DMS114 treated with DMSO at 0.1 percent for 48 hours (cell line): Measurements from ENCODE around the gene SRI.
A peak's percentile ranks its signal among the peaks of the same experiment; 100 is the strongest.
"Not testable (repeated sequence)": the region's sequence is repeated elsewhere in the genome, so short reads cannot be mapped to it uniquely, and the experiment has no call there.

Experiments used
- DNase-seq: peaks from one replicate; lab custom pipeline; 2025; ENCODE audit not compliant: unreplicated experiment; lab: John Stamatoyannopoulos, UW

Gene SRI, protein sequence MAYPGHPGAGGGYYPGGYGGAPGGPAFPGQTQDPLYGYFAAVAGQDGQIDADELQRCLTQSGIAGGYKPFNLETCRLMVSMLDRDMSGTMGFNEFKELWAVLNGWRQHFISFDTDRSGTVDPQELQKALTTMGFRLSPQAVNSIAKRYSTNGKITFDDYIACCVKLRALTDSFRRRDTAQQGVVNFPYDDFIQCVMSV

DNA sequence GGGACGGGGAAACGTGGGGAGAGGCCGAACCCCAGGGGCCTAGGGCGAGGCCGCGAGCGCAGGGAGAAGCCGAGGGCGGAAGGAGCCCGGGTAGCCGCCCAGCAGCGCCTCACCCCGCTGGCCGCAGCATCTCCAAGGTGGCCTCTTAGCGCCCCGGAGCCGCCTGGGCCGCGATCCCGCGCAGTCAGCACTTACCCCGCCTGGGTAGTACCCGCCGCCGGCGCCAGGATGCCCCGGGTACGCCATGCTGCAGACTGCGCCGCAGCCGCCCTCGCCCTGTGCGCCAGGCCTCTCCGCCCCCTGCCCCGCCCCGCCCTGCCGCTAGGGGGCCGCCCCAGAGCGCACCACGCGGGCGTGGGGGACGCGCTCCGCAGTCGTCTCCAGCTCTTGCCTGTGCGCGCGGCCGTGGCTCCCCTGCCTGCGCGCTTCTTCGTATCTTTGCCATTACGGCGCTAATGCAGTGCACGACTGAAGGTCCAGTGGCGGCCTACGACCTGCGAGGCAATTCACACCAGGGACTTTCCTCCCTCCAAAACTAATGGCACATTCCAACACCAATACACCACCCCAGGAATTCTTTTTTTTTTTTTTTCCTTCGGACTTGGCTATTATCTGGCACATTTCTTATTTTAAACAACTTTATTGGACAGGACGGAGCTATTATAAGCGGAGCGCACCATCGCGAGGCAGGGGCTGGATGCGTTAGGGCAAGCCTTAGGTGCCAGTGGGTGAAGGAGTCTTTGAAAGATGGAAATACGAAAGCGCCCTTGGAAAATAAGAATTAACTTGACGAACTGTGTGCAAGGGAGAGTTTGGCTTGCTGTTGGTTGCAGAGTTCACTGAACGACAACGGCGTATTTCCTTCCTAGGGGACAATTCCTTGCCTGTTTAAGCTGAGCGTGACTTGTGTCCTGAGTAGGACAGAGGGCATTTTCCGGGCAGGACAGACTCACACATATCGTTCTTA is at the start of gene SRI:
SRI (minus strand) TSS at position 258 of the 967 bp plus-strand sequence; CDS start at position 246, 12 bp downstream.
- DNase-seq, result peak; percentile 59

DNA sequence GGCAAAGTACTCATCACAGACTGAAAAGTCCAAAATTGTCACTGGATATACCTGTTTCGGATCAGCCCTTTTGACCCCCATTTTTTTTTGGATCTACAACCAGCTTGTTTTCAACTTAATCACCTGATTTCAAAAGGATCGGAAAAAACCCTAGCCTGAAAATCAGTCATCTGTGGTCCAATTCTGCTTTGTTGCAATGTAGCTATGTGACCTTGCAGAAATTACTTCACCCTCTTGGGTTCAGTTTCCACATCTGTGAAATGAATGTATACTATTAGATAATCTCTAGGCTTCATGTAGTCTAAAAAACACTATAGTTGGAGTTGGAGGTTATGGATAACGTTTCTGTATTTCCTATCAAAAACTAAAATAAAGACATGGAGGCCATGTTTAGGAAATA is 49.7 kb upstream of the SRI start:
- no peak for DNase-seq

DNA sequence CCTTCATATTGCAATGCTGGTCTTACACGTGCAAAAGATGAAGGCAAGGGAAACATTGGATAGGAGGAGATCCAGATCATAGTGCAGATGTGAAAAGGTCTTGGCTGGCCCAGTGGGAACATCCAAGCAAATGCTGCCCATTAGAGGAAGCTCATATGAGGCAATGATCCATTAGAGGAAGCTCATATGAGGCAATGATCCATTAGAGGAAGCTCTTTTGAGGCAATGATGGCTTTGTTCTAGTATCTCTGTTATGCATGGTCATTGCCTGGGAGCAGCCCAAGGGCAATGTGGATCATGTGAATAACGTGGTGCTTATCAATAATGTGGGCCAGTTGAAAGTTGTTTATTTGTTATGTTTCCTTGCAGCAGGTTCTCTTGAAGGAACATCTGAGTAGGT is 49.0 kb upstream of the SRI start:
- no peak for DNase-seq

DNA sequence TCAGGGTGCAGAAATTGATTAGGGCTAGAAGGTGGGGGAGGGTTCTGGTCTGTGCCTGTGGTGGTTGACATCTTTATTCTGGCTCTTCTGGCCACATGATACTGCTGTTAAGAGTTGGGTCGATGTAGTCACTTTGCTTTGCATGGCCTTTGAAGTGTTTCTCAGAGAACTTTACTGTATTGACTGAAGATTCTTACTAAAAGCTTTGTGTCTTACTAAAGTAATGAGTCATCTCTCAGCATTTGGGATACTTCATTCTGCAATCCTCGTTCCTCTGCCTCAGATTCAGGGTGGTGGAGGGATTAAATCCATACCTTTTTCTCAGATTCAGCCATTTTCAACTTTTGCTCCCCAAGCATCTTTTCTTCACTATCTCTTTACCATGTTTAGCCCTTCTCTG is 48.2 kb upstream of the SRI start:
- DNase-seq, result no peak

DNA sequence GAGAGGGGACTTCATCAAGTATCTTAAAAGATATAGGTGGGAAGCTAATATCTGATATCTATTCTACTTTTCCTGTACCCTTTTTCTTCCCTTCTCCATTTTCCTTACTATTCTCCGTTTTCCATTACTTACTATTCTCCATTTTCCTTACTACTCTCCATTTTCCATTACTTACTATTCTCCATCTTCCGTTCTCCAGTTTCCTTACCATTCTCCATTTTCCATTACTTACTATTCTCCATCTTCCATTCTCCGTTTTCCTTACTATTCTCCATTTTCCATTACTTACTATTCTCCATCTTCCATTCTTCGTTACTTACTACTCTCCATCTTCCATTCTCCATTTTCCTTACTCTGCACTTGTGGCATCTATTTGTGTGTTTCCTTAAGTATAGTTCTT is 47.6 kb upstream of the SRI start:
- DNase-seq, result no peak

DNA sequence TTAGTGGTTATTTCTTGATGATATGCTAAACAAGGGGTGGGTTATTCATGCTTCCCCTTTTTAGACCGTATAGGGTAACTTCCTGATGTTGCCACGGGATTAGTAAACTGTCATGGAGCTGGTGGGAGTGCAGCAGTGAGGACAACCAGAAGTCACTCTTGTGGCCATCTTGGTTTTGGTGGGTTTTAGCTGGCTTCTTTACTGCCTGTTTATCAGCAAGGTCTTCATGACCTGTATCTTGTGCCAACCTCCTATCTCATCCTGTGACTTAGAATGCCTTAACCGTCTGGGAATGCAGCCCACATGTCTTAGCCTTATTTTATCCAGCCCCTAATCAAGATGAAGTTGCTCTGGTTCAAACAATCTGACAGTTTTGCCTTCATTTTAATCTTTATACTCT is 45.1 kb upstream of the SRI start:
- not testable (repeated sequence) for DNase-seq

DNA sequence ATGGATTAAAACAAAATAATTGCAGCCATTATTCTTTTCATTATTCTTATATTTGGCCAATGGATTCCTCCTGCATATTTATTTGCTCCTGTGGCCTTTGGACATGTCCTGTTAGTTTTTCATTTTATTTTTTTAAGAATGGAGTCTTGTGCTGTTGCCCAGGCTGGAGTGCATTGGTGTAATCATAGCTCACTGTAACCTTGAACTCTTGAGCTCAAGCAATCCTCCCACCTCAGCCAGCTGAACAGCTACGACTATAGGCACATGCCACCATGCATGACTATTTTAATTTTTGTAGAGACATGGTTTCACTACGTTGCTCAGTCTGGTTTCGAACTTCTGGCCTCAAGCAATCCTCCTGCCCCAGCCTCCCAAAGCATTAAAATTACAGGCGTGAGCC is 42.7 kb upstream of the SRI start:
- no peak for DNase-seq

DNA sequence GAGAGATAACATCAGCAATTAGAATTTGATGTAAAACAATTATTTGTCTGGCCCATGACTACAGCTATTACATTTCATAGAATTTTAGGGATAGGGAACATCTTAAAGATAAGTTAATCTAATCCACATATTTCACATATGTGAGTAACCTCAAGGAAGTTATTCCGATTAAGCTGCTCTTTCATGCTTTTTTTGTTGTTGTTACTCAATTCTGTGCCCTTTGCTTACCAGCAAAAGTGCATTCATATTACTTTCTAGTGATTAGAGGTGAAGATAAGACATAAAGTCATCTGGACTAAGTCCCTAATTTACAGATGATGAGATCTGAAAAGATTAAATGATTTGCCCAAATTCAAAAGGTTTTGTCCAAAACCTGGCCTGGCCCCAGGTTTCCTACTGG is 40.9 kb upstream of the SRI start:
- no peak for DNase-seq

DNA sequence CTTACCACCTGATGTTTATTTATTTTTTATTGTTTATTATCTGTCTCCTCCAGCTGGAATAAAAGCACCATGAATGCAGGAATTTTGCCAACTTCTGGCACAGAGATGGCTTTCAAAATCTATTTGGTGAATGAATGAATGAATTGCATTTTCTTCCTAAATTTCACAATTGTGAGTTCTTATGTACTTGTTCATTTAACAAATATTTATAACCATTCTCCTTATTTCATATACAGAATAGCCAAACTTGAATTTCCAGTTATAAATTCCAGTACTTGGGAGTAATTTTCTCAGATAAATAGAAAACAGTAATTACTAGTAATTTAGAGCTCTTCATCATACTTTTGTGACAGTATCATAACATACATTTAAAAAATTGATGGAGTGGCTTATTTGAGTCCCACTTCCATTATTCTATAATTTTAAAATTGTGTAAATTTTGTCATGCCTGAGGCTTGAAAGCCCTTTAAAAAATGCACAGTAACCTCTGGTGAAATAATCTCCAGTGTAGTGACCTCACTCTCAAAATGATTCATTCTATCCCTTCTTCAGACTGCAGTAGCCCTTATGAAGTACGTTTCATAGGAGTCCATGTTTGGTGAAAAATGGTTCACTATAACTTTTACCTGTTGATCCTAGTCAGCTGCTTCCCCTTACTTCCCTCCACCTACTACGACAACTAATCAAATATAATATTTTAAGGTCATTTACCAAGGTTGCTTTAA is 40.0 kb upstream of the SRI start:
- DNase-seq, result no peak

DNA sequence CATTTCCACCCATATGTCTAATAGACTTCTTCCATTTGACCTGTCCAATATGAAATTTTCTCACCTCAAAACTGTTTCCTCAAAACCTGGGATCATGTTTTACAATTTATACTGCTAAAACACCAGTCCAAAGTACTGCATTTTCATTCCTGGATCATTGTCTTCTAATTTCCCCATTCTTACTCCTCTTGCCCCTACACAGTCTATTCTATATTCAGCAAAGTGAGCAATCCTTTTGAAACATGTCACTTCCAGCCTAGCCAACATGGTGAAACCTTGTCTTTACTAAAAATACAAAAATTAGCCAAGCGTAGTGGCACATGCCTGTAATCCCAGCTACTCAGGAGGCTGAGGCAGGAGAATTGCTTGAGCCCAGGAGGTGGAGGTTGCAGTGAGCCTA is 38.5 kb upstream of the SRI start:
- not testable (repeated sequence) for DNase-seq

DNA sequence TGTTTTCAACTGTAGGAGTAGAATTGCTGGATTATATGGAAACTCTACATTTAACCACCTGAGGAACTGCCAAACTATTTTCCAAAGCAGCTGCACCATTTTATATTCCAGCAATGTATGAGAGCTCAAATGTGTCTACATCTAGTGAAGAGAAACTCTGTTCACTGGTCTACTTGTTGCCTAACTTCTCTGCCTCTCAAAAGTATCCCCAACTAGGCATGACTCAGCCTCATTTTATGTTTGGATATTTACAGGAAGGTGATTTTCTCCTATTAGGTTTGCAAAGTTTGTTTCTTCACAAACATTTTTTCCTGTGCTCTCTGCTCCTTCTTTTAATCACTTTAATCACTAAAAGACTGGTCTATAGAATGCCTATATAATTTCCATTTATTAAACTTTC is 37.1 kb upstream of the SRI start:
- no peak for DNase-seq

DNA sequence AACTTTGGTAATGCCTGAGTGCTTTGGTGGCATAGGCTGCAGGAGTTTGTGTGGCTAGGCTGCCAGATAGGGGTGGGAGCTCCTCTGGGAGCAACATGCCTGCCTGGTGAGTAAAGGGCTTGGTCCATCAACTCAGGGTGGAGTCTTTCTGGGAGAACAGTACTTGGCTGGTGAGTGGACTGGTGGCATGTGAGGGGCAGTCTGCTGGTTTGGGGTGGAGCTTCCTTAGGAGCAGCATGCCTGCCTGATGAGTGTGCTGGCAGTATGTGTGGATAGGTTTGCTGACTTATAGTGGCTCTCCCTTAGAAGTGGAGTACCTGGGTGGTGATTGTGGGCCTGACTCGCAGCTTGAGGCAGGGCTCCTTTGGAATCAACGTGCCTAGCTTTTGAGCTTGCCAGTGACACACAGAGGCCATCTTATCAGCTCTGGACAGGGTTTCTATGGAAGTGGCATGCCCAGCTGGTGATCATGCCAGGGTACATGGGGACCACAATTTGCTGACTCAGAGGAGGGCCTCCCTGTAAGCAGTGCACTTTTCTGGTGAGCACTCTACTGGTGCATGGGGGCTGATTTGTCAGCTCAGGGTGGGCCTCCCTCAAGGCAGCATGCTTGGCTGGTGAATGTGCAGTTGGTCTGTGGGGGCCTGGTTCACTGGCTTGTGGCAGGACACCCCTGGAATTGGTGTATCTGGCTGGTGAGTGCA is 35.0 kb upstream of the SRI start:
- no peak for DNase-seq

DNA sequence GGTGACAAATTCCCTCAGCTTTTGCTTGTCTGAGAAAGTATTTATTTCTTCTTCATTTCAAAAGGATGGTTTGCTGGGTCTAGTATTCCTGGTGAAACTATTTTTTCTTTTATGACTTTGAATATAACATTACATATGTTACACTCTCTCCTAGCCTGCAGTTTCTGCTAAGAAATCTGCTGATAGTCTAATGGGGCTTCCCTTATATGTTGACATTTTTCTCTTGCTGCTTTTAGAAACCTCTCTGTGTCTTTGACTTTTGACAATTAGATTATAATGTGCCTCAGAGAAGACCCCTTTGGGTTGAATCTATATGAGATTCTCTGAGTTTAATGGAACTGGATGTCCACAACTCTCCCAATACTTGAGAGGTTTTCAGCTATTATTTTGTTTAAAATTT is 33.8 kb upstream of the SRI start:
- no peak for DNase-seq

DNA sequence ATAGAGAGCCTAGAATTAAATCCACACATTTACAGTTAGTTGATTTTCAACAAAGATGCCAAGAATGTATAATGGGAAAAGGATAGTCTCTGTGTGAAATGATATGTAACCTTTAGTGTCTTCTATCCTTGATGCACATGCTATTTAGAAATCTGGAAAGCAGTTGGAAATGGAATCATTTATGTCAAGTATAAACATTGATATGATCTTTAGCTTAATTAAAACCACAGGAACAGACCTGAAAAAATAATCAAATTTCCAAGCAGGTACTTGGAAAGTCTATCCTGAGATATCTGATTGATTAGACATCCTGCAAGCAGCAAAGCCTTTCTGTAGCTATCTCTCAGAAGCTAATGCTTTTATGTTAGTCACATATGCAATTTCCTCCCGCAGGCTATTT is 24.4 kb upstream of the SRI start:
- DNase-seq, result no peak

DNA sequence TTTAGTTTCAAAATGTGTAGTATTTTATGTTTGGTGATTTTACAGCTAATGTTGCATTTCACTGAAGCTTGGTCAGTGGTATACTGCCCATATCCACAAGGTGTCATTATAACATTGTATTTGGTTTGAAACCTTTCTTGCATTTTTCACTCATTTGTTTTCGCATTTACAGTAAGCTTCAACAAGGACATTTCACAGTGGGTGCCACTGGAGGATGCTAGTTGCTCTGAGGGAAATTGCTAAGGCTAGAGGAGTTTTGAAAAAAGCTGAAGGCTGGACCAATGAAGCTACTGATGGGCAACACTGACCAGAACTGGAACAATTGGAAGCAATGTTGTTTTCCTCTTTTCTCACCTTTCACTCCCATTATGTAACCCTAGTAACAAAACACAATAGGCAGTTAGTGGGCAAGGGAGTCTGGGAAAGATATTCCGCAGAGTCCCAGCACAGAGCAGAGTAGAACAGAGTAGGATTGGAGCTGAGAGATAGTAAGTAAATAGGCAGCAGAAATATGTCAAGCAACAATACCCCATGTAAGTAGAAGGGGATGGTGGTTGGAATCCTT is 23.6 kb upstream of the SRI start:
- DNase-seq, result peak; percentile 23

DNA sequence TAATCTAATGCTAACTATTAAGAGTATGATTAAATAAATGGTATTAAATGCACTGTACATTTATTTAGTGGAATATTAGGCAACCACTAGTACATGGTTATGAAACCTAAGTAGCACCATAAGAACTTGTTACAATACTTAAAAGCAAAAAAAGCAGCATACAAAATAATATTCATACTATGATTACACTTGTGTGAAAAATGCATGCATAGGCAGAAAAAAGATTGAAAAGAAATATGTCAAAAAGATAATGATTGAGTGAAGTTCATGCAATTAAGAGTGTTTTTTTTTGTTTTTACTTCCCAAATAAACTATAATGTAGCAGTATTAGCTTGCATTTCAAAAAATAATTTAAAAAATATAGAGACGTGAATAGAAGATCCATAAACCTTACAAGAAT is 20.0 kb upstream of the SRI start:
- DNase-seq, result no peak

DNA sequence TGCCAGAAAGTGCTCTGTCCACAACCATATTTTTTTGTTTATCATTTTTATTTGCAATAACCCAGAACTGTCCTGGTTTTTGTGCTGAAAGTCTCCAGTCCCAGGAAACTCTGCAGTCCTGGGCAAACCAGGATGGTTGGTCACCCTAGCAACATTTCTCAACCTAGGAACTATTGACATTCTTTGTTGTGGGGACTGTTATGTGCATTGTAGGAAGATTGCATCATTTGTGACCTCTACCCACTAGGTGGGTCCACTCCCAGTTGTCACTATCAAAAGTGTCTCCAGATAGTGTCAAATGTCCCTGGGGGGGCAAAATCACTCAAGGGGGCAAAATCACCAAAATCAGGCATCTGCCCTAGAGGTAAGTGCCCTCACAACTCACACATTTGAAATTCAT is 14.0 kb upstream of the SRI start:
- DNase-seq, result no peak

DNA sequence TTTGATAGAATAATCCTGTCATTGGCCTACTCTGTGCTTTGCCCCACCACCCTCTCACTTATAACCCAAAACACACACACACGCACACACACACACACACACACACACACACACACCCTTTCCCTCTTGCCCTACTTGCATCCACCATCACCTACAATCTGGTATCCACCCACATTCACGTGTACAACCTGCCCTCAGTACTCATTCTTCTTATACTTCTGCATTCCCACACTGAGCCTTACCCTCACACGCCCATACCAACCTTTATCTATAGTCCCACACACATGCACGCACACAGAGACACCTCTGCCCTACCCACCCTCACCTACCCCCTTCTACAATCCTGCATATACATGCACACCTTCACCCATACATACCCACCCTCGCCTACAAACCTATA is 10.8 kb upstream of the SRI start:
- no peak for DNase-seq

DNA sequence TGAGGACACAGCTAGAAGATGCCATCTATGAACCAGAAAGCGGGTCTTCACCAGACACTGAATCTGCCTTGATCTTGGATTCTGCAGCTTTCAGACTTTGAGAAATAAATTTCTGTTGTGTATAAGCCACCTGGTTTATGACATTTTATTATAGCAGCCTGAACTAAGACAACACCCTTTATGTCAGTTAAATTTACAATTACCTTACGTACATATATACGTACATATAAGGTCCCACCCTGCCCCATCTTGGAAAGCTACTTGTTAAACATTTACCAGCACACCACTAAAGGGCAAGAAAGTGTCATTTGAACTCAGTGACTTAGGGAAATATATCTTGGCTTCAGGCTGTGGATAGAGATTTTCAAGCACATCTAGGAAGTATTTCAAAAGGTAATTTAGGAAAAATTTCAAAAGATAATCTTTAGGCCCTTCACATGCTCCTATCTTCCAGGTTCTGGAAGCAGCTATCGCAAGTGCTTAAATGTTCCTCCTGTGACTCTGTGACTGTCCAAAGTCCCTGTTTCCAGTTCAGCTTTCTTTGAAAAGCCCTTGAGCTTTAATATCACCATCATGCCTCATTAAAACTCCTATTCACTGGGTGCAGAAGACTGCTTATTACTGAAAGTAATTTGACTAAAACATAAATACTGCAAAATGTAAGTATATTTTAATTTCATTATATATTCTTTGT is 9.6 kb upstream of the SRI start:
- DNase-seq, result no peak

DNA sequence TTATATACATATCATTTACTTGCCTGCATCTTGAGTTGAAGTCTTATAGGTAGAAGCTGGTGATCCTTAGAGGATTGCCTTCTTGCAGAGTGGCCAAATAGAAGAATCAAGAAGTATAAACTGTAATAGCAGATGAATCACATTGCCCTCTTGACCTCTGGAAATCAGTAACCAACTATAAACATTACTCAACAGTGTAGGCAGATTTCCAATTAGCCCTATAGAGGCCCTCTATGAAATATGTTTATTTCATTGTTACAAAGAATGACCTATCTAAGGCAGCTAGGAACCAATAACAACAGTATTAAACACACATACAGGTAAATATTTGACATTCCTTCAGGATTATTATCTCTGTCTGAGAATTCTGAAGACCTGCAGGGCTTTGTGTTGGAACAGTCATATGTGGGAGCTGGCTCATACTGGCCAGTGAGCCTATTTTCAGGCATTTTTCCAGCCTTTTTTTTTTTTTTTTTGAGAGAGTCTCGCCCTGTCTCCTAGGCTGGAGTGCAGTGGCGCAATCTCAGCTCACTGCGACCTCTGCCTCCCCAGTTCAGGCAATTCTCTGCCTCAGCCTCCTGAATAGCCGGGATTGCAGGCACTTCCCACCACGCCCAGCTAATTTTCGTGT is 7.2 kb upstream of the SRI start:
- no peak for DNase-seq
